H1 (cell line): ENCODE measurements around the gene GUCY2D. TPM values are rescaled to one million over a fixed set of nuclear protein-coding genes. Genes with fewer than 3 reads are reported as not detected.

Source experiments
- BACH1 ChIP-seq: IDR thresholded peaks from 2 replicates; pipeline ENCODE4 v1.6.1; 2012; ENCODE audit warnings: low read length, improper control_type of control experiment
- CBX5 ChIP-seq: fragments of 300-800, 300-1000 bp; sonication (generic); IDR thresholded peaks from 2 replicates; pipeline ENCODE4 v1.7.1; 2016; ENCODE audit warnings: antibody characterized with exemption, low read length, low read depth
- E2F6 ChIP-seq: IDR thresholded peaks from 2 replicates; pipeline ENCODE4 v1.6.1; 2012; ENCODE audit warnings: inconsistent platforms
- EZH2 ChIP-seq: fragments of 200-600 bp; sonication (generic); IDR thresholded peaks from 2 replicates; pipeline ENCODE4 v1.7.1; 2012; ENCODE audit warnings: low read depth, mild to moderate bottlenecking, moderate library complexity, low read length, inconsistent platforms; ENCODE audit not compliant: severe bottlenecking
- HDAC6 ChIP-seq: IDR thresholded peaks from one replicate; pipeline ENCODE4 v1.7.1; 2012; ENCODE audit warnings: low read depth, mild to moderate bottlenecking, inconsistent platforms, low read length, moderate library complexity
- KDM1A ChIP-seq: fragments of 200-600, 300-600 bp; sonication (generic); IDR thresholded peaks from 2 replicates; pipeline ENCODE4 v1.7.1; 2016; ENCODE audit warnings: mild to moderate bottlenecking, low read length, borderline replicate concordance
- KDM4A ChIP-seq: IDR thresholded peaks from one replicate; pipeline ENCODE4 v1.7.1; 2012; ENCODE audit warnings: low read depth, mild to moderate bottlenecking, moderate library complexity, low read length, inconsistent platforms; ENCODE audit not compliant: severe bottlenecking
- PHF8 ChIP-seq: fragments of 200-600 bp; sonication (generic); conservative IDR thresholded peaks from 2 replicates; pipeline ENCODE4 v1.7.1; 2012; ENCODE audit warnings: low read depth, mild to moderate bottlenecking, inconsistent platforms, low read length, moderate library complexity
- POLR2AphosphoS5 ChIP-seq: IDR thresholded peaks from 2 replicates; pipeline ENCODE4 v1.6.1; 2011; ENCODE audit warnings: low read depth, low read length
- RAD21 ChIP-seq, 2 experiments: IDR thresholded peaks in 1 of 2; conservative IDR thresholded peaks in 1 of 2; 2 replicates each; pipeline ENCODE4 v1.6.1; 2011; ENCODE audit warnings: low read depth in 2 of 2, low read length in 2 of 2, improper control_type of control experiment in 1 of 2, inconsistent platforms in 1 of 2, mild to moderate bottlenecking in 1 of 2, moderate library complexity in 1 of 2
- SRF ChIP-seq: IDR thresholded peaks from 2 replicates; pipeline ENCODE4 v1.6.1; 2011; ENCODE audit warnings: mild to moderate bottlenecking, low read depth, low read length, moderate library complexity
- TAF7 ChIP-seq: optimal IDR thresholded peaks from 2 replicates; pipeline ENCODE3; 2011; ENCODE audit warnings: low read depth, mild to moderate bottlenecking, inconsistent platforms, low read length, moderate library complexity, borderline replicate concordance
- TEAD4 ChIP-seq: IDR thresholded peaks from 2 replicates; pipeline ENCODE4 v1.6.1; 2012; ENCODE audit warnings: low read depth, low read length, inconsistent platforms, mixed read lengths
- polyA plus RNA-seq, 7 experiments: library from polyadenylated mRNA; depleted of rRNA in 3 of 7; stranded (reverse) in 5 of 7; unstranded in 2 of 7; fragments of >200 nt in 5 of 7; fragments of 200-250 nt in 2 of 7; gene quantifications; 1 replicate in 5 of 7; 2 replicates in 1 of 7; 4 replicates in 1 of 7; pipeline versions ENCODE4 v1.2.1 to v1.2.3, GENCODE V29; 2011 to 2013; ENCODE audit warnings: missing spikeins in 2 of 7, mixed read lengths in 2 of 7
- total RNA-seq: library from RNA; stranded (reverse); fragmentation: NEBNext Ultra II Directional; extraction: Animal tissue kit (Norgen Biotek cat#: 25700); gene quantifications from 2 replicates; pipeline ENCODE4 v1.2.1, GENCODE V29; 2021
- TF ChIP-seq, protein P1 (sequence below), 3 experiments: IDR thresholded peaks; 1 replicate in 2 of 3; 2 replicates in 1 of 3; pipeline versions ENCODE4 v1.5.1 to v1.6.1; 2011; ENCODE audit warnings: low read length in 3 of 3, mild to moderate bottlenecking in 3 of 3, inconsistent platforms in 2 of 3, low read depth in 1 of 3, moderate library complexity in 1 of 3; ENCODE audit not compliant: insufficient read depth in 1 of 3; ENCODE audit errors: control extremely low read depth in 1 of 3

GUCY2D gene
- total and polyA plus RNA-seq, 2 of the 8 experiments (the other 6 are each of a cell fraction or from before 2014, with no cell fraction given), result 0.20 to 0.48 TPM

DNA sequence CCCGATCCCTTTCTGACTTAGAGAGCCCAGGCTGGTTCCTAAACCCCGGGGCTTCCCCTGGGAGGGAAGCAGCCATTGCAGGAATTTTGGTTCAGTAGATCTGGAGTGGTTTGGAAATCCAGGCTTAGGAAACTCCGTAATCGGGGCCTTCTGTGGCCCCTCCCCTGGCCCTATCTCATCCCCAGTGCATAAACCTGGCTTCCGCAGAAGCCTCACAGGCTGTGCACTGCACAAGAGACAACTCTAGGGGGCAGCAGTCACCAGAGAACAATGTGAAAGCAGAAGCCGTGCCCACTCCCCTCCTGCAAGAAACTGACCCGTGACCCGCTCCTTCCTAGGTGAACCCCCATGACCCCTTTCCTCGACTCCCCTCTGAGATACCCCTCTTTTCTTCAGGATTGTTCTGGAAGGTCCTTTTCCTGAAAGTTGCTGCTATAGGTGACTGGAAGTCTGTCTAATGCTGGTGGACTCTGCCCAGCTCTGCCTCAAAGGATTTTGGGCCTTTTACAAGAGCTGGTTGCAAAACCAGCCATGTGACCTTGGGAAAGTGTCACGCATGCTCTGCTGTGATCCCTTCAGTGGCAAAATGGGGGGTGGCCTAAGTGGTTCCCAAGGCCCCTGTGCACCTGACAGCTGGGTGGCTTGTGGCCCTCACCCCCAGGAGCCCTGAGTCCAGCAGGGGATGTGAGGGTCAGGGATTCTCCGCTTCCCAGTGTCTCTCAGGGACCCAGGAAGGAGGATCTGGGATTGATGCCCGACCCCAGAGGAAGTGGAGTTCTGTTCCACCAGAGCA is 14.4 kb downstream of the GUCY2D start (continued):
- TF ChIP-seq, protein P1, sequence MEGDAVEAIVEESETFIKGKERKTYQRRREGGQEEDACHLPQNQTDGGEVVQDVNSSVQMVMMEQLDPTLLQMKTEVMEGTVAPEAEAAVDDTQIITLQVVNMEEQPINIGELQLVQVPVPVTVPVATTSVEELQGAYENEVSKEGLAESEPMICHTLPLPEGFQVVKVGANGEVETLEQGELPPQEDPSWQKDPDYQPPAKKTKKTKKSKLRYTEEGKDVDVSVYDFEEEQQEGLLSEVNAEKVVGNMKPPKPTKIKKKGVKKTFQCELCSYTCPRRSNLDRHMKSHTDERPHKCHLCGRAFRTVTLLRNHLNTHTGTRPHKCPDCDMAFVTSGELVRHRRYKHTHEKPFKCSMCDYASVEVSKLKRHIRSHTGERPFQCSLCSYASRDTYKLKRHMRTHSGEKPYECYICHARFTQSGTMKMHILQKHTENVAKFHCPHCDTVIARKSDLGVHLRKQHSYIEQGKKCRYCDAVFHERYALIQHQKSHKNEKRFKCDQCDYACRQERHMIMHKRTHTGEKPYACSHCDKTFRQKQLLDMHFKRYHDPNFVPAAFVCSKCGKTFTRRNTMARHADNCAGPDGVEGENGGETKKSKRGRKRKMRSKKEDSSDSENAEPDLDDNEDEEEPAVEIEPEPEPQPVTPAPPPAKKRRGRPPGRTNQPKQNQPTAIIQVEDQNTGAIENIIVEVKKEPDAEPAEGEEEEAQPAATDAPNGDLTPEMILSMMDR (IDR thresholded peaks at IDR 0.05; ENCODE audit: control extremely low read depth in 1 of 3, insufficient read depth in 1 of 3, low read depth in 1 of 3, low read length in 3 of 3), result peak; percentile 84 to 93 (median 89)
- TF ChIP-seq TAF7 (no peak), CBX5 (no peak), SRF (no peak), TEAD4 (no peak), BACH1 (peak; percentile 39; the same call in 1 of the 2 replicates), KDM1A (no peak), KDM4A (no peak), RAD21 (IDR thresholded peaks at IDR 0.05 in 1 of 2, conservative IDR thresholded peaks at IDR 0.05 in 1 of 2; ENCODE audit: low read depth in 2 of 2, low read length in 2 of 2) (peak; percentile 84 to 89), HDAC6 (no peak), POLR2AphosphoS5 (no peak), EZH2 (no peak), PHF8 (no peak), E2F6 (no peak)
- TF ChIP-seq, all 59 proteins: peak for 6
